GM12878 (cell line): ENCODE measurements around the gene NACA2.

ENCODE experiments used
- TBL1XR1 ChIP-seq: IDR thresholded peaks from 2 replicates; pipeline ENCODE4 v1.6.1; 2012; ENCODE audit warnings: low read depth, low read length, improper control_type of control experiment
- TF ChIP-seq, protein P1 (sequence below): IDR thresholded peaks from 2 replicates; pipeline ENCODE4 v1.6.1; 2012; ENCODE audit warnings: low read length, inconsistent platforms
- TF ChIP-seq, protein P2 (sequence below), 3 experiments: IDR thresholded peaks in 2 of 3; conservative IDR thresholded peaks in 1 of 3; 2 replicates each; pipeline ENCODE4 v1.5.1; 2011; ENCODE audit warnings: low read depth in 3 of 3, low read length in 3 of 3, mild to moderate bottlenecking in 3 of 3, control low read depth in 2 of 3, moderate library complexity in 2 of 3, inconsistent platforms in 1 of 3, mixed read lengths in 1 of 3; ENCODE audit not compliant: control insufficient read depth in 2 of 3, insufficient read depth in 1 of 3; ENCODE audit errors: extremely low read depth in 1 of 3

DNA sequence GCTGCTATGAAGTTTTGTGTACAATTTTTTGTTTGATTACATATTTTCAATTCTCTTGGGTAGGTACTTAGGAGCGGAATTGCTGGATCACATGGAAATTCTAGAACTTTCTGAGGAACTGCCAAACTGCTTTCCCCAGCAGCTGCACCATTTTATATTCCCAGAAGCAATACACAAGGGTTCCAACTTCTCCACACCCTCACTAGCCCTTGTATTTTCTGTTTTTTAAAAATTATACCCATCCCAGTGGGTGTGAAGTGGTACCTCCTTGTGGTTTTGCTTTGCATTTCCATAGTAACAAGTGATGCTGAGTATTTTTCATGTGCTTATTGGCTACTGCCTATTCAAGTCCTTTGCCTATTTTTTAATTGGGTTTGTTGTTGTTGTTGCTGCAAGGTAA is 20.9 kb downstream of the NACA2 start:
- TF ChIP-seq, protein P1, sequence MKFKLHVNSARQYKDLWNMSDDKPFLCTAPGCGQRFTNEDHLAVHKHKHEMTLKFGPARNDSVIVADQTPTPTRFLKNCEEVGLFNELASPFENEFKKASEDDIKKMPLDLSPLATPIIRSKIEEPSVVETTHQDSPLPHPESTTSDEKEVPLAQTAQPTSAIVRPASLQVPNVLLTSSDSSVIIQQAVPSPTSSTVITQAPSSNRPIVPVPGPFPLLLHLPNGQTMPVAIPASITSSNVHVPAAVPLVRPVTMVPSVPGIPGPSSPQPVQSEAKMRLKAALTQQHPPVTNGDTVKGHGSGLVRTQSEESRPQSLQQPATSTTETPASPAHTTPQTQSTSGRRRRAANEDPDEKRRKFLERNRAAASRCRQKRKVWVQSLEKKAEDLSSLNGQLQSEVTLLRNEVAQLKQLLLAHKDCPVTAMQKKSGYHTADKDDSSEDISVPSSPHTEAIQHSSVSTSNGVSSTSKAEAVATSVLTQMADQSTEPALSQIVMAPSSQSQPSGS, result no peak
- TF ChIP-seq, protein P2, sequence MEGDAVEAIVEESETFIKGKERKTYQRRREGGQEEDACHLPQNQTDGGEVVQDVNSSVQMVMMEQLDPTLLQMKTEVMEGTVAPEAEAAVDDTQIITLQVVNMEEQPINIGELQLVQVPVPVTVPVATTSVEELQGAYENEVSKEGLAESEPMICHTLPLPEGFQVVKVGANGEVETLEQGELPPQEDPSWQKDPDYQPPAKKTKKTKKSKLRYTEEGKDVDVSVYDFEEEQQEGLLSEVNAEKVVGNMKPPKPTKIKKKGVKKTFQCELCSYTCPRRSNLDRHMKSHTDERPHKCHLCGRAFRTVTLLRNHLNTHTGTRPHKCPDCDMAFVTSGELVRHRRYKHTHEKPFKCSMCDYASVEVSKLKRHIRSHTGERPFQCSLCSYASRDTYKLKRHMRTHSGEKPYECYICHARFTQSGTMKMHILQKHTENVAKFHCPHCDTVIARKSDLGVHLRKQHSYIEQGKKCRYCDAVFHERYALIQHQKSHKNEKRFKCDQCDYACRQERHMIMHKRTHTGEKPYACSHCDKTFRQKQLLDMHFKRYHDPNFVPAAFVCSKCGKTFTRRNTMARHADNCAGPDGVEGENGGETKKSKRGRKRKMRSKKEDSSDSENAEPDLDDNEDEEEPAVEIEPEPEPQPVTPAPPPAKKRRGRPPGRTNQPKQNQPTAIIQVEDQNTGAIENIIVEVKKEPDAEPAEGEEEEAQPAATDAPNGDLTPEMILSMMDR (IDR thresholded peaks at IDR 0.05 in 2 of 3, conservative IDR thresholded peaks at IDR 0.05 in 1 of 3; ENCODE audit: control insufficient read depth in 2 of 3, extremely low read depth in 1 of 3, insufficient read depth in 1 of 3, low read depth in 3 of 3, low read length in 3 of 3), result no peak
- no peak for TF ChIP-seq TBL1XR1
